GM18498 (cell line): ENCODE results near the gene ZNF324.
"Not testable (repeated sequence)": the region's sequence is repeated elsewhere in the genome, so short reads cannot be mapped to it uniquely, and the experiment has no call there.

Experiments used
- ATAC-seq: cut with Tn5 transposase; IDR thresholded peaks from one replicate; pipeline ENCODE4 v1.9.1; 2021; ENCODE audit warnings: mild to moderate bottlenecking, moderate library complexity; ENCODE audit not compliant: unreplicated experiment

Gene ZNF324

GRCh38 chr19:58498316-58499020 is 31.6 kb downstream of the ZNF324 start:
- no peak for ATAC-seq

- ATAC-seq, result peak; percentile 93
These were observed 32.4 kb downstream of the ZNF324 start for GRCh38 chr19:58499021-58499927.

- no peak for ATAC-seq
These were observed 33.4 kb downstream of the ZNF324 start for GRCh38 chr19:58500242-58500641.

GRCh38 chr19:58507602-58508223 is 40.8 kb downstream of the ZNF324 start:
- ATAC-seq, result not testable (repeated sequence)

GRCh38 chr19:58509731-58510083 is 42.8 kb downstream of the ZNF324 start:
- ATAC-seq, result no peak

GRCh38 chr19:58510084-58510862 is 43.4 kb downstream of the ZNF324 start:
- no peak for ATAC-seq

- ATAC-seq, result no peak
These were observed 44.7 kb downstream of the ZNF324 start, which contains the start of gene SLC27A5 for GRCh38 chr19:58511353-58512208. TSS of gene SLC27A5 (minus strand) at chr19:58511992. CDS start at chr19:58511955, 37 bp downstream.

- ATAC-seq, result peak; percentile 2
These were observed 46.4 kb downstream of the ZNF324 start for GRCh38 chr19:58513213-58513693.

GRCh38 chr19:58513694-58514563 is 47.0 kb downstream of the ZNF324 start:
- peak; percentile 81 for ATAC-seq

GRCh38 chr19:58514564-58515022 is 47.7 kb downstream of the ZNF324 start:
- no peak for ATAC-seq

- ATAC-seq, result no peak
These were observed 48.4 kb downstream of the ZNF324 start for GRCh38 chr19:58515259-58515658.

GRCh38 chr19:58516246-58516836 is 49.5 kb downstream of the ZNF324 start:
- ATAC-seq, result no peak

GRCh38 chr19:58516964-58517833 is 50.3 kb downstream of the ZNF324 start:
- ATAC-seq, result no peak

GRCh38 chr19:58518256-58519086 is 51.6 kb downstream of the ZNF324 start:
- no peak for ATAC-seq

- ATAC-seq, result no peak
These were observed 52.1 kb downstream of the ZNF324 start for GRCh38 chr19:58519087-58519354.

GRCh38 chr19:58519355-58520256 is 52.7 kb downstream of the ZNF324 start, which contains the start of gene ZBTB45:
TSS of gene ZBTB45 (minus strand) at chr19:58519810. CDS start at chr19:58517673, 2,137 bp downstream.
- peak; percentile 87 for ATAC-seq
